ENCODE results near the gene DOCK2.

Gene DOCK2

GRCh38 chr5:169706071-169706470 lies 69.0 kb downstream of the DOCK2 start:
- in situ Hi-C loops (cut with MboI; ENCODE audit: low sequenced_read_pairs, unreplicated experiment) = no loop called here
- DNase-seq (ENCODE audit: low spot score) = no peak
- no peak for TF ChIP-seq CTCF (IDR thresholded peaks at IDR 0.05; ENCODE audit: borderline replicate concordance, control extremely low read depth, extremely low read depth, insufficient read depth, missing control alignments)

GRCh38 chr5:169706758-169707450 lies 69.8 kb downstream of the DOCK2 start:
- DNase-seq (ENCODE audit: low spot score) = no peak
- no peak for TF ChIP-seq CTCF (IDR thresholded peaks at IDR 0.05; ENCODE audit: borderline replicate concordance, control extremely low read depth, extremely low read depth, insufficient read depth, missing control alignments)
- in situ Hi-C loops (cut with MboI; ENCODE audit: low sequenced_read_pairs, unreplicated experiment) = no loop called here

- DNase-seq (ENCODE audit: low spot score) = no peak
- no peak for TF ChIP-seq CTCF (IDR thresholded peaks at IDR 0.05; ENCODE audit: borderline replicate concordance, control extremely low read depth, extremely low read depth, insufficient read depth, missing control alignments)
- in situ Hi-C loops (cut with MboI; ENCODE audit: low sequenced_read_pairs, unreplicated experiment) = no loop called here
Measured at GRCh38 chr5:169707686-169708085, 70.6 kb downstream of the DOCK2 start.

- no peak for TF ChIP-seq CTCF (IDR thresholded peaks at IDR 0.05; ENCODE audit: borderline replicate concordance, control extremely low read depth, extremely low read depth, insufficient read depth, missing control alignments)
- in situ Hi-C loops (cut with MboI; ENCODE audit: low sequenced_read_pairs, unreplicated experiment) = no loop called here
- no peak for DNase-seq (ENCODE audit: low spot score)
Measured at GRCh38 chr5:169710675-169711074, 73.6 kb downstream of the DOCK2 start.

- in situ Hi-C loops (cut with MboI; ENCODE audit: low sequenced_read_pairs, unreplicated experiment) = no loop called here
- no peak for DNase-seq (ENCODE audit: low spot score)
- TF ChIP-seq CTCF (IDR thresholded peaks at IDR 0.05; ENCODE audit: borderline replicate concordance, control extremely low read depth, extremely low read depth, insufficient read depth, missing control alignments) = no peak
Measured at GRCh38 chr5:169711551-169712225, 74.6 kb downstream of the DOCK2 start.

- no peak for DNase-seq (ENCODE audit: low spot score)
- TF ChIP-seq CTCF (IDR thresholded peaks at IDR 0.05; ENCODE audit: borderline replicate concordance, control extremely low read depth, extremely low read depth, insufficient read depth, missing control alignments) = no peak
- in situ Hi-C loops (cut with MboI; ENCODE audit: low sequenced_read_pairs, unreplicated experiment) = no loop called here
Measured at GRCh38 chr5:169712428-169712827, 75.4 kb downstream of the DOCK2 start.

Measured in GM13976 (cell line).